GM18505 (cell line): ENCODE measurements around the gene CYP2A7.
"Not testable (repeated sequence)": the region's sequence is repeated elsewhere in the genome, so short reads cannot be mapped to it uniquely, and the experiment has no call there.

Source experiments
- ATAC-seq: cut with Tn5 transposase; IDR thresholded peaks from one replicate; pipeline ENCODE4 v1.9.1; 2021; ENCODE audit not compliant: unreplicated experiment
- POLR2A ChIP-seq: IDR thresholded peaks from 4 replicates; pipeline ENCODE4 v1.6.1; 2011; ENCODE audit warnings: borderline replicate concordance; ENCODE audit not compliant: insufficient read depth, insufficient read length; ENCODE audit errors: extremely low read depth

CYP2A7 gene

GRCh38 chr19:40908976-40909375 lies 26.9 kb upstream of the CYP2A7 start:
- ATAC-seq, result no peak
- TF ChIP-seq POLR2A, result no peak

- no peak for ATAC-seq
- no peak for TF ChIP-seq POLR2A
Measured at GRCh38 chr19:40907968-40908735, 26.1 kb upstream of the CYP2A7 start.

GRCh38 chr19:40906512-40906911 lies 24.5 kb upstream of the CYP2A7 start:
- no peak for ATAC-seq

GRCh38 chr19:40904673-40905156 lies 22.7 kb upstream of the CYP2A7 start:
- ATAC-seq, result not testable (repeated sequence)

More at GRCh38 chr19:40906512-40906911, 24.5 kb upstream of the CYP2A7 start:
- TF ChIP-seq POLR2A, result no peak

- not testable (repeated sequence) for ATAC-seq
Measured at GRCh38 chr19:40901975-40902750, 20.1 kb upstream of the CYP2A7 start.

- not testable (repeated sequence) for ATAC-seq
Measured at GRCh38 chr19:40900521-40900920, 18.5 kb upstream of the CYP2A7 start.

GRCh38 chr19:40899964-40900363 lies 17.9 kb upstream of the CYP2A7 start:
- ATAC-seq, result not testable (repeated sequence)

GRCh38 chr19:40896843-40897789 lies 15.1 kb upstream of the CYP2A7 start:
- not testable (repeated sequence) for ATAC-seq

- ATAC-seq, result no peak
- TF ChIP-seq POLR2A, result no peak
Measured at GRCh38 chr19:40896418-40896796, 14.4 kb upstream of the CYP2A7 start.

- no peak for ATAC-seq
- no peak for TF ChIP-seq POLR2A
Measured at GRCh38 chr19:40893112-40893511, 11.1 kb upstream of the CYP2A7 start.

GRCh38 chr19:40889366-40889765 lies 7.3 kb upstream of the CYP2A7 start:
- no peak for TF ChIP-seq POLR2A
- ATAC-seq, result no peak

GRCh38 chr19:40888191-40888590 lies 6.2 kb upstream of the CYP2A7 start:
- ATAC-seq, result no peak
- no peak for TF ChIP-seq POLR2A

GRCh38 chr19:40884187-40884931 lies 2.3 kb upstream of the CYP2A7 start:
- not testable (repeated sequence) for ATAC-seq

- not testable (repeated sequence) for ATAC-seq
Measured at GRCh38 chr19:40879349-40879748, 2.7 kb downstream of the CYP2A7 start.

GRCh38 chr19:40875526-40875951 lies 6.5 kb downstream of the CYP2A7 start:
- ATAC-seq, result not testable (repeated sequence)

- ATAC-seq, result not testable (repeated sequence)
Measured at GRCh38 chr19:40874874-40875273, 7.2 kb downstream of the CYP2A7 start.

GRCh38 chr19:40873873-40874272 lies 8.2 kb downstream of the CYP2A7 start:
- not testable (repeated sequence) for ATAC-seq
